Fibroblast of skin of right quadriceps (primary cell): Measurements from ENCODE around the gene TMEM233.
A peak's percentile ranks its signal among the peaks of the same experiment; 100 is the strongest.

Source experiments
- DNase-seq: peaks from one replicate; pipeline ENCODE4 v3.0.0-alpha.2; 2013

Gene TMEM233

DNA sequence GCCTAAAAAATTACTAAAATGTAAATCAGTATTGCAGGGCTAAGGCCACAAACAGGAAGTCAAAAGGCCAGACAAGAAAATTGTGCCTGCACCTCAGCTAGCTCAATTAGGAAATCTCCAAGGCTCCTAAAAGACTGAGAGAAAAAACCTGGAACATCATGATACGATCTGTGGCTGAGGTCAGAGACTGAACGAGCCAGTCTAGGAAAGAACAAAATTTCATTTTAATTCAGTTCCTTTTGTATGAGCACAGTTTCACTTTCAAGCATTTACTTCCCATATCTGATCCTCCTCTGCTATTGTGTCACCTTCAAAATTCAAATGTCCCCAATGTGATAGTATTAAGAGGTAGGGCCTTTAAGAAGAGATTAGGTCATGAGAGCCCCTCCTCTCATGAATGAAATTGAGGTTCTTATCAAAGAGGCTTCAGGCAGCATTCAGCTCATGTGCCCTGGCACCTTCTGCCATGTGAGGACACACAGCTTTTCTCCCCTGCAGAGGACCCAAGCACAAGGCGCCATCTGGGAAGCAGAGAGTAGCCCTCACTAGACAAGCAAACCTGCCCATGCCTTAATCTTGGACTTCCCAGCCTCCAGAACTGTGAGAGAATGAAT lies 89.2 kb downstream of the TMEM233 start:
- no peak for DNase-seq

- peak; percentile 63 for DNase-seq
Observed at GRCh38 chr12:119683413-119683812, 89.8 kb downstream of the TMEM233 start.

DNA sequence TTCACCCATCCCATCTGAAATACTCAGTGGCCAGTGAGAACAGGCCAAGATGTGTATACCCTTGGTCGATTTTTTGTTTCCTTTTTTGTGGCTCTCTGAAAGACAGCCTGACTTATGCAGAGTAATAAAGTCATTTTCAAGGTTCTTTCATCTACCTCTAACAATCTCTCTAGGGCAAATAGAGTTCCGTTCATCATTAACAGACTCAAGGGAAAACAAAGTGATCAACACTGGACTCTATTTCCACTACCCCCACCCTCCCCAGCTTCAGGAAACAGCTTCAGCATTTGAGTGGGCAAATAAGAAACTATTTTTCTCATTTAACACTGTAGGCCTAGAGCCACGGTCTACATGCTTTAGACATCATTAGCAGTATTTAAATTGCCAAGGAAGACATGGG lies 90.2 kb downstream of the TMEM233 start:
- DNase-seq: no peak

GRCh38 chr12:119684711-119685369 lies 91.3 kb downstream of the TMEM233 start:
- DNase-seq: peak; percentile 15

GRCh38 chr12:119685375-119685774 lies 91.8 kb downstream of the TMEM233 start:
- no peak for DNase-seq

GRCh38 chr12:119686355-119686754 lies 92.8 kb downstream of the TMEM233 start:
- DNase-seq: no peak

DNA sequence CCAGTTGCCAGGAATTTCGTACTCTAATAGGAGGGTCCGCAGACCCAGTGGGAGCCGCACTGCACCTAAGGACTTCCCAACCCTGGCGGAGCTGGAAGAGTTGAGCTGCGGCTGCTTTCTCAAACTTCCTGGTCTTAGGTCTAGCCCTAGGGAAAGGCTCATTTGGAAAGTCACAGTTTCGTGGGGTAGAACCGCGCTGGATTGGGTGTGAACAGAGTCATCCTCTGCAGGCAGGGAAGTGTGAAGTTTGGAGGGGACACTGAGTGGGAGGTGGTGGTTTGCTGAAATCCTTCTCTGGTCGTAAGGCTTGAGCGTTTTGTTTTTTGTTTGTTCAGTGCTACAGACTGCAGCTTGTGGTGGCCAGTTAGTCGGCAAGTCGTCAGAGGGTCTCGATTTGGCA lies 93.2 kb downstream of the TMEM233 start:
- no peak for DNase-seq

- DNase-seq: no peak
Observed at GRCh38 chr12:119687406-119687805, 93.8 kb downstream of the TMEM233 start.

GRCh38 chr12:119687879-119688278 lies 94.3 kb downstream of the TMEM233 start:
- no peak for DNase-seq

DNA sequence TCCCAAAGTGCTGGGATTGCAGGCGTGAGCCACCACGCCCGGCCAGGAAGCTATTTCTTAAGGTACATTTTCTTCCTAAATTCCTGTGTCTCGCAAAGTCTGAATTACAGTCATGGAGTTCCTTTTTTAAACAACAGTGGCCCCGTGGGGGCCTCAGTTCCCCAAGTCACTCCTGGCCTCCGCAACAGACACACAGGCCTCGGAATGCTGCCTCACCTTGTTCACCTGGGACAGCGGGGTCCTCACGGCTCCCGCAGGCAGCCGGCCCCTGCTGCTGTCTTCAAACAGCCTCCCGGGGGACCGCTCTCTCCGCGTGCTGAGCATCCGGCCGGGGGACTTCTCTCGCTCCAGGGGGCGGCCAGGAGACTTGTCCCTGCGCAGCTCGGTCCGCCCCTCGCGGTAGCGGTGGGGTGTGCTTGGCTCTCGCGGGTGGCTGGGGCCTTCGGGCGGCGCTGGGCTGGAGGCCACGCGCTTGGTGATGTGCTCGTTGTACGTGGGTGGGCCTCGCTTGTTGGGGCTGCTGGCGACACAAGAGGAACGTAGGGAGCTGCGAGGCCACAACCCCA lies 96.4 kb downstream of the TMEM233 start:
- no peak for DNase-seq

GRCh38 chr12:119691202-119691810 lies 97.7 kb downstream of the TMEM233 start:
- DNase-seq: no peak

- DNase-seq: no peak
Observed at GRCh38 chr12:119692410-119692809, 98.8 kb downstream of the TMEM233 start.
